Fibroblast of villous mesenchyme (primary cell): ENCODE results near the gene IL10RA. TPM values are rescaled to one million over a fixed set of nuclear protein-coding genes. Genes with fewer than 3 reads are reported as not detected.

ENCODE experiments used
- DNase-seq: peaks from one replicate; pipeline ENCODE4 v3.0.0-alpha.2; 2010; ENCODE audit warnings: low read depth
- H3K4me3 ChIP-seq: 2 replicates; pipeline ENCODE4 v1.5.1; 2011; ENCODE audit warnings: low read depth, mild to moderate bottlenecking, low read length
- total RNA-seq: library from RNA; depleted of rRNA; stranded (reverse); fragments of >200 nt; gene quantifications from 2 replicates; pipeline ENCODE4 v1.2.3, GENCODE V29; 2012
- TF ChIP-seq, protein P1 (sequence below): IDR thresholded peaks from 2 replicates; pipeline ENCODE4 v1.5.1; 2012; ENCODE audit warnings: low read depth, mild to moderate bottlenecking, low read length; ENCODE audit not compliant: insufficient read depth

IL10RA gene
- total RNA-seq, 1 donor: not detected

DNA sequence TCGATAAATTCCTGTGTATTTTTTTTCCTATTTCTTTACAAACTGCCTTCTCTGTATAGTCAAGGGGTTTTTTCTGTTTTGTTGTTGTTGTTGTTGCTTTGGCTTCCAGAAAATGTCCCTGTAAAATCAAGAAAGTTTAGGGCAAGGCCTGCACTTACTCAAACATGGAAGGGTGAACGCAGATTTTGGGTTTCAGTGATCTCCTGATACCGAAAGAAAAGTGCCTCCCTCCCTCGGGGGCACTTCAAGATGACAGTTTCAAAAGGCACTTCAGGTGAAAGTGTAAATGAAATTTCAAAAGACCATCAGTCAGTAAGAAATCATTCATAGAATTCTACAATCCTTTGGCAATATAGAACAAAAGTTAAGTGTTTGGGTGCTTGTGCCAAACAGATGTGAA, 47.2 kb downstream of the IL10RA start:
- no peak overlapping the region for H3K4me3 ChIP-seq
- TF ChIP-seq, protein P1, sequence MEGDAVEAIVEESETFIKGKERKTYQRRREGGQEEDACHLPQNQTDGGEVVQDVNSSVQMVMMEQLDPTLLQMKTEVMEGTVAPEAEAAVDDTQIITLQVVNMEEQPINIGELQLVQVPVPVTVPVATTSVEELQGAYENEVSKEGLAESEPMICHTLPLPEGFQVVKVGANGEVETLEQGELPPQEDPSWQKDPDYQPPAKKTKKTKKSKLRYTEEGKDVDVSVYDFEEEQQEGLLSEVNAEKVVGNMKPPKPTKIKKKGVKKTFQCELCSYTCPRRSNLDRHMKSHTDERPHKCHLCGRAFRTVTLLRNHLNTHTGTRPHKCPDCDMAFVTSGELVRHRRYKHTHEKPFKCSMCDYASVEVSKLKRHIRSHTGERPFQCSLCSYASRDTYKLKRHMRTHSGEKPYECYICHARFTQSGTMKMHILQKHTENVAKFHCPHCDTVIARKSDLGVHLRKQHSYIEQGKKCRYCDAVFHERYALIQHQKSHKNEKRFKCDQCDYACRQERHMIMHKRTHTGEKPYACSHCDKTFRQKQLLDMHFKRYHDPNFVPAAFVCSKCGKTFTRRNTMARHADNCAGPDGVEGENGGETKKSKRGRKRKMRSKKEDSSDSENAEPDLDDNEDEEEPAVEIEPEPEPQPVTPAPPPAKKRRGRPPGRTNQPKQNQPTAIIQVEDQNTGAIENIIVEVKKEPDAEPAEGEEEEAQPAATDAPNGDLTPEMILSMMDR: no peak
- no peak for DNase-seq

DNA sequence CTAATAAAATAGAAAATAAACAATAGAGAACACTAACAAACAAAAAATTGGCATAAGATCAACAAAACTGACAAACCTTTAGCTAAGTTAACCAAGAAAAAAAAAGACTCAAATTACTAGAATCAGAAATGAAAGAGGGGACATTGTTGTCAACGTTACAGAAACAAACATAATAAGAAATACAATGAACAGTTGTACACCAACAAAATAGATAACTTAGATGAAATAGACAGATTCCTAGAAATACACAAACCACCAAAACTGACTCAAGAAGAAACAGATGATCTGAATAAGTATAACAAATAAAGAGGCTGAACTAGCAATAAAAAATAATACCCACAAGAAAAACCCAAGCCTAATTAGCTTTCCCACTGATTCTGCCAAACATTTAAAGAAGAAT, 55.9 kb downstream of the IL10RA start:
- H3K4me3 ChIP-seq: no peak overlapping the region
- TF ChIP-seq, protein P1: no peak
- no peak for DNase-seq

DNA sequence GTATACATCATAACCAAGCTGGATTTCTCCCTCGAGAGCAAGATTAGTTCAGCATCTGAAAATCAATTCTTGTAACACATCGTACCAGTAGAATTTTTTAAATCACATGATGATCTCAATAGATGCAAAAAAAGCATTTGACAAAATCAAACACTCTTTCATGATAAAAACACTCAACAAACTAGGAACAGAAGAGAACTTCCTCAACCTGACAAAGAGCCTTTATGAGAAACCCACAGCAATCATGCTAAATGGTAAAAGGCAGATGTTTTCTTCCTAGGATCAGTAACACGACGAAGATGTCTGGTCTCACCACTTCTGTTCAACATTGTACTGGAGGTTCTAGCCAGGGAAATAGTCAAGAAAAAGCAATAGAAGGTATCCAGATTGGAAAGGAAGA, 56.6 kb downstream of the IL10RA start:
- TF ChIP-seq, protein P1: no peak
- no peak for DNase-seq
- no peak overlapping the region for H3K4me3 ChIP-seq

DNA sequence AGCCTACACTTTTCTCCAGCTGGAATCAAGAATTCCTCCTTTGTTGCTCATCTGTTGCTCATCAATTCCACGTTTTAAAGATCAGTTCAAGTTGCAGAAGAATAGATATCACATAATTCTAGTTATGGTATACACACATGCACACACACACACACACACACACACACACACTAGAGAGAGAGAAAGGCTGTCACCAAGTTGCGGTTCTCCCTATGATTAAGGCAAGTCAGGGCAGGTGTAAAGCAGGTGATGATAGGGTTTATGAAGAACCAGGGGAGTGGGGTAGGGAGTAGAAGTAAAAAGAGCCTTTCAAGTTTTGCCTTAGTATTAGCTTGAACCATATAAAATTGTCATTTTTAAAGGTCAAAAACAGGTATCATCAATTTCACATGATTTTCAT, 59.0 kb downstream of the IL10RA start:
- H3K4me3 ChIP-seq: no peak overlapping the region
- TF ChIP-seq, protein P1: no peak
- DNase-seq: no peak

DNA sequence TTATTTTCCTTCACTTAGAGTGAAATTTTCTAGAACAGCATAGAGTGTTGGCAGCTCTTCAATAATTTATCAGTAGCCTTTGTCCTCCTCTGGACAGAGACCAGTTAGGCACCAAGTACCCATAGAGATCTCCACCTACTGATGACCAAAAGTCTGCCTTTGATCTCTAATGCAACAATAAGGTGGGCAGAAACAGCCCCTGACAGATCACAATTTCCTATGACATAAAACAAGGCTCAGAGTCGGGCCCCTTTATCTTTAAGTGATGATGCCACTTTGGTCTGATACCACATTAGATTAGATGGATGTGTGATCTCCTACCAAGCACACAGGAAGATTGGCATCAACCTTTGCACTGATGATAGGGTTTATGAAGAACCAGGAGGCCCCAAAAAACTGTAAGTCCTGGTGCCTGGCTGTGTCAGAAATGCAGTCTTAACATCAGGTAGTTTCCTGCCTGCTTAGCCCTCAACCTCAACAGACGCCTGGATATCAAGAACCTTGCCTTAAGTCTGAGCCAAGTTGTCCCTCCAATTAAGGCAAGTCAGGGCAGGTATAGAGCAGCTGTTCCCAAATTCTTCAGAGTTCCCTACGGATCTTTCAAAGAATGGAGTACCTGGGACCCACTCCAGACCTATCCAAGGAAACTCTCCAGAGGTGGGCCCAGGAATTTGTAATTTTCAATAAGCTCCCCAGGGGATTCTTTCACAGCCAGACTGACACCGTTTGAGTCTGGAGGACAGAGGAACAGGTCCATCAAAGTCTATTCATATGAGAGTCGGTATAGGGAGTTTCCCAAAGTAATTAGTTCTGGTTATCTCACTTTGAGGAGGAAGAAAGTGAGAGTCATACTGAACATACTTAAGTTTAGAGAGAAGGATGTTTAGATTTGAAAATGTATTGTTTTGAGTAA, 60.1 kb downstream of the IL10RA start:
- H3K4me3 ChIP-seq: no peak overlapping the region
- no peak for DNase-seq
- TF ChIP-seq, protein P1: no peak

DNA sequence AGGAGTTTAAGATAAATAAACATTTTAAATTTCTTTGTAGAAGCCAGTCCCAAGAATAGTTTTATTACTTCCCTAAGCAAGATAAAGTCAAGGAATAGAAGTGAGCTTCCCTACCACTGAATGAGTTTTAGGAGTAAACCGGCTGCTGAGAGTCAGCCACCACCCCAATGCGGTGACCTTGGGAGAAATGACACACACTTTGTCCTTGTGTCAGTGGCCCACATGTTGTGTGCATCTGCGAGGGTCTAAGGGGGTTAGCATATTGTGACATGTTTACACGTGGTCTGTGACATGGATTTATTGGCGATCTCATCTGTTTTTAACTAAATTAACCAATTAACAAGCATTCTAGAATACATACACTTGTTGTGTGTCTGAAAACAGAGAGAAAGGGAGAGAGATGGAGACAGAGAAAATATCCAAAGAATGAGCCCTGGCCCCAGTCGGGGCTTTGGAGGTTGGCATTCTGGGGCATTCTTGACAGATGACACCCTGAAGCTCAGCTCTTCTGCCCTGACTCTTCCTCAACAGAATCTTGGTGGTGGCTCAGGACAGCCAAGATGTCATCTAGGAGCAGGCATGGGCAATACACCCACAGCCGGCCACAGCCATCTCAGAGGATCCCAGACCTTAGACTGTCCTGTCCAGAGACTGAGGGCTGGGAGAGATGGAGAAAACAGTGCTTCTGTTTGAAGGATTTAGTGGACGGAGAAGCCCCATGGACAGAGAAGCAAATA, 60.9 kb downstream of the IL10RA start:
- TF ChIP-seq, protein P1: no peak
- H3K4me3 ChIP-seq: no peak overlapping the region
- DNase-seq: no peak
